ENCODE data around the gene CELSR1. TPM values are rescaled to one million over a fixed set of nuclear protein-coding genes. Genes with fewer than 3 reads are reported as not detected.
"Not testable (repeated sequence)": the region's sequence is repeated elsewhere in the genome, so short reads cannot be mapped to it uniquely, and the experiment has no call there.

CELSR1 gene
- total RNA-seq, 4 donors from 2014 or later: 18.4 to 56.0 (median 31.0) TPM

DNA sequence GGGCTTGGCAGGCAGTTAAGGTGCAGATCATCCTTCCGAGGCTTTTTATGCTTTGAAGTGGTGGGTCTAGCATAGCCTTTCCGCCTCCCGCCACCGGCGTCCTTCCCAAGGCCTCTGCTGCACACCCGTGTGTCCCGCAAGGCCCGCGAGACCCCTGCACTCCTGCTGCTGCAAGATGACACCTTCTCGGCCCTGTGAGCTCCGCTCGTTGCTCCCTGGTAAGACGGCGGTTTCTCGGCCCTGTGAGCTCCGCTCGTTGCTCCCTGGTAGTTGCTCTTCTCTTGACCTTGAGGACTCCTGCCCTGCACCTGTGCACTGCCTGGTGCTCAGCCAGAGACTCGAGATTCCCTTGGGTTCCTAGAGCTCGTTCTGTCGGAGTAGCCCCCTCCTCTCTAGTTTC is 219.8 kb downstream of the CELSR1 start:
- WGBS, 2 donors: 94 to 95% methylated on average over 18 to 20 of the region's 20 CpGs
- Histone ChIP-seq H3K27ac (no peak overlapping the region), H3K27me3 (no peaks in the 10 kb centered on the region), H3K4me3 (replicated peaks in 1 of 3) (no peak overlapping the region), H3K9me3 (no peaks in the 10 kb centered on the region), H3K4me1 (no peaks in the 10 kb centered on the region), H3K36me3 (no peaks in the 10 kb centered on the region)
- intact Hi-C loops (cut with DNase I): no loop called here
- no peak for DNase-seq
- no peak for TF ChIP-seq POLR2A (IDR thresholded peaks at IDR 0.05)
- TF ChIP-seq, protein P1, sequence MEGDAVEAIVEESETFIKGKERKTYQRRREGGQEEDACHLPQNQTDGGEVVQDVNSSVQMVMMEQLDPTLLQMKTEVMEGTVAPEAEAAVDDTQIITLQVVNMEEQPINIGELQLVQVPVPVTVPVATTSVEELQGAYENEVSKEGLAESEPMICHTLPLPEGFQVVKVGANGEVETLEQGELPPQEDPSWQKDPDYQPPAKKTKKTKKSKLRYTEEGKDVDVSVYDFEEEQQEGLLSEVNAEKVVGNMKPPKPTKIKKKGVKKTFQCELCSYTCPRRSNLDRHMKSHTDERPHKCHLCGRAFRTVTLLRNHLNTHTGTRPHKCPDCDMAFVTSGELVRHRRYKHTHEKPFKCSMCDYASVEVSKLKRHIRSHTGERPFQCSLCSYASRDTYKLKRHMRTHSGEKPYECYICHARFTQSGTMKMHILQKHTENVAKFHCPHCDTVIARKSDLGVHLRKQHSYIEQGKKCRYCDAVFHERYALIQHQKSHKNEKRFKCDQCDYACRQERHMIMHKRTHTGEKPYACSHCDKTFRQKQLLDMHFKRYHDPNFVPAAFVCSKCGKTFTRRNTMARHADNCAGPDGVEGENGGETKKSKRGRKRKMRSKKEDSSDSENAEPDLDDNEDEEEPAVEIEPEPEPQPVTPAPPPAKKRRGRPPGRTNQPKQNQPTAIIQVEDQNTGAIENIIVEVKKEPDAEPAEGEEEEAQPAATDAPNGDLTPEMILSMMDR (IDR thresholded peaks at IDR 0.05): no peak

- intact Hi-C loops (cut with DNase I): loop anchor here (2.0 kb wide), 1 partner anchor 191 kb away; no protein-coding TSS in a partner anchor
- Histone ChIP-seq H3K36me3 (no peaks in the 10 kb centered on the region), H3K27me3 (no peaks in the 10 kb centered on the region), H3K4me3 (replicated peaks in 1 of 3) (no peak overlapping the region), H3K4me1 (no peaks in the 10 kb centered on the region), H3K9me3 (no peaks in the 10 kb centered on the region), H3K27ac (no peak overlapping the region)
- WGBS, 2 donors: 94 to 96% methylated on average over 12 of the region's 12 CpGs
- DNase-seq: no peak
- TF ChIP-seq, protein P1 (IDR thresholded peaks at IDR 0.05): no peak
- TF ChIP-seq POLR2A (IDR thresholded peaks at IDR 0.05): no peak
Observed at GRCh38 chr22:46315976-46316375, 221.4 kb downstream of the CELSR1 start.

GRCh38 chr22:46312848-46313247 is 224.6 kb downstream of the CELSR1 start:
- H3K36me3 ChIP-seq; DNase-seq; H3K9me3 ChIP-seq; H3K4me3 ChIP-seq (replicated peaks in 1 of 3); H3K27me3 ChIP-seq; H3K27ac ChIP-seq; H3K4me1 ChIP-seq; intact Hi-C loops (cut with DNase I): not testable (repeated sequence)
- 97 to 100% methylated on average over 2 of the region's 2 CpGs for WGBS, 2 donors

DNA sequence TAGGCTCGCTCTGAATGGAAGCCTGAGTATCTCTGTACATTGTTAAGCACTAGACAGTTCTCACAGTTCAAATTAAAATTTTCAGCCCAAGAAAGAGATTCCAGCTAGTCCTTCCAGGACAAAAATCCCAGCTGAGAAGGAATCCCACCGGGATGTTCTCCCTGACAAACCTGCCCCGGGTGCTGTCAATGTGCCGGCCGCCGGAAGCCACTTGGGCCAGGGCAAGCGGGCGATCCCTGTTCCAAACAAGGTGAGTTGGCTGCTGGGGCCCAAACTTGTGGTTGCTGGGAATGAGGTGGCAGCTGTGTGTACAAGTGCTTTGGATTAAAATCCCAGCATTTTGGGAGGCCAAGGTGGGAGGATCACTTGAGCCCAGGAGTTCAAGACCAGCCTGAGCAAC is 225.4 kb downstream of the CELSR1 start:
- Histone ChIP-seq H3K4me3 (replicated peaks in 1 of 3) (no peak overlapping the region), H3K27ac (no peak overlapping the region), H3K36me3 (no peaks in the 10 kb centered on the region), H3K4me1 (no peaks in the 10 kb centered on the region), H3K9me3 (no peaks in the 10 kb centered on the region), H3K27me3 (no peaks in the 10 kb centered on the region)
- DNase-seq: no peak
- 91 to 97% methylated on average over 5 to 8 of the region's 8 CpGs for WGBS, 2 donors
- intact Hi-C loops (cut with DNase I): no loop called here
- TF ChIP-seq POLR2A (IDR thresholded peaks at IDR 0.05): no peak
- TF ChIP-seq, protein P1 (IDR thresholded peaks at IDR 0.05): no peak

Other genes starting within 250 kb of the CELSR1 start
- gene GTSE1, start 240.8 kb downstream of the CELSR1 start, total RNA-seq: under 1 TPM in 3 of 4 donors, not detected in 1; 0.22 to 0.27 (median 0.25) TPM
- gene TRMU, start 201.9 kb downstream of the CELSR1 start, total RNA-seq: 100 to 1,000 TPM in 1 of 4 donors, 10 to 100 TPM in 3; 30.7 to 113 (median 49.0) TPM
- gene GRAMD4, start 82.8 kb upstream of the CELSR1 start, total RNA-seq: 100 to 1,000 TPM in 1 of 4 donors, 10 to 100 TPM in 3; 33.5 to 193 (median 62.1) TPM
- 10 to 100 TPM; 74.6 to 84.7 (median 81.5) TPM for gene CERK, start 200.6 kb upstream of the CELSR1 start, total RNA-seq
- 10 to 100 TPM; 26.7 to 34.6 (median 33.2) TPM for gene TBC1D22A, start 225.0 kb upstream of the CELSR1 start, total RNA-seq

All from thyroid gland (tissue), 4 donors.